Measurements from ENCODE around the gene DSCAM. TPM values are rescaled to one million over a fixed set of nuclear protein-coding genes. Genes with fewer than 3 reads are reported as not detected.

The DSCAM gene
- total and polyA plus RNA-seq, 10 of the 15 experiments (the other 5 are each of a cell fraction or from before 2014, with no cell fraction given) = not detected

- Histone ChIP-seq H3K4me3 (no peak overlapping the region), H3K4me1 (ENCODE audit: control insufficient read depth, insufficient read depth, low read length) (no peaks in the 10 kb centered on the region), H3K9ac (ENCODE audit: control insufficient read depth, insufficient read depth, low read length) (no peak overlapping the region), H3K79me2 (ENCODE audit: control insufficient read depth, insufficient read depth, low read length) (no peaks in the 10 kb centered on the region), H3K27ac (ENCODE audit: control insufficient read depth, insufficient read depth) (no peak overlapping the region), H3K36me3 (ENCODE audit: control insufficient read depth in 2 of 2, insufficient read depth in 2 of 2, low read length in 1 of 2) (no peaks in the 10 kb centered on the region), H3K4me2 (ENCODE audit: control insufficient read depth, insufficient read depth) (no peak overlapping the region), H2AFZ (ENCODE audit: control insufficient read depth, low read depth, low read length) (no peak overlapping the region), H3K27me3 (replicated peaks in 1 of 2; ENCODE audit: control insufficient read depth in 2 of 2, insufficient read depth in 2 of 2, low read length in 1 of 2) (no peaks in the 10 kb centered on the region), H4K20me1 (ENCODE audit: control insufficient read depth, insufficient read depth) (no peaks in the 10 kb centered on the region), H3K9me3 (replicated peaks; ENCODE audit: control insufficient read depth, insufficient read depth, low read length) (no peaks in the 10 kb centered on the region; the same call in 2 of the 3 replicates)
- no peak for TF ChIP-seq CHD4 (IDR thresholded peaks at IDR 0.05)
- TF ChIP-seq SMARCA5 (IDR thresholded peaks at IDR 0.05) = no peak
- TF ChIP-seq FOXM1 (IDR thresholded peaks at IDR 0.05; ENCODE audit: low read depth, low read length) = no peak
- no peak for TF ChIP-seq STAT1 (conservative IDR thresholded peaks at IDR 0.05)
- POLR2A ChIA-PET = no interaction called here
- SMC1A ChIA-PET (ENCODE audit: uncharacterized antibody, unreplicated experiment) = no interaction called here
- CTCF ChIA-PET = no interaction called here
- BruUV-seq (replicated peaks) = no TSS peak
- intact Hi-C loops (cut with micrococcal nuclease; ENCODE audit: unreplicated experiment) (no loop called here), in situ Hi-C loops (cut with MboI) (no loop called here)
- ATAC-seq (no peak), FAIRE-seq (no peak), DNase-seq (ENCODE audit: low read depth, low spot score) (no peak)
- WGBS (ENCODE audit: insufficient coverage, insufficient replicate concordance, low lambda C conversion rate, missing lambda C conversion rate) = 0% methylated on average over 2 of the region's 2 CpGs
- RAD21 ChIA-PET (ENCODE audit: unreplicated experiment) = no interaction called here
These were observed 300.3 kb downstream of the DSCAM start for GRCh38 chr21:40546647-40547046.

- DNase-seq (ENCODE audit: low read depth, low spot score) = no peak
- POLR2A ChIA-PET = no interaction called here
- TF ChIP-seq RUNX3 (IDR thresholded peaks at IDR 0.05; ENCODE audit: low read length) (no peak), MYB (IDR thresholded peaks at IDR 0.05; ENCODE audit: borderline replicate concordance, low read depth, low read length) (no peak), KLF5 (IDR thresholded peaks at IDR 0.05; ENCODE audit: partially characterized antibody) (no peak), SREBF1 (IDR thresholded peaks at IDR 0.05; ENCODE audit: low read length) (no peak), NBN (IDR thresholded peaks at IDR 0.05) (no peak), NKRF (conservative IDR thresholded peaks at IDR 0.05) (no peak), TAF1 (IDR thresholded peaks at IDR 0.05; ENCODE audit: borderline replicate concordance, low read depth, low read length) (no peak), TCF3 (IDR thresholded peaks at IDR 0.05; ENCODE audit: borderline replicate concordance, insufficient read depth, low read depth, low read length) (no peak), TBL1XR1 (IDR thresholded peaks at IDR 0.05; ENCODE audit: low read depth, low read length) (no peak), STAT3 (IDR thresholded peaks at IDR 0.05; ENCODE audit: low read depth, low read length) (no peak), CHD4 (IDR thresholded peaks at IDR 0.05) (no peak)
- Histone ChIP-seq H2AFZ (ENCODE audit: control insufficient read depth, low read depth, low read length) (no peak overlapping the region), H3K9me3 (replicated peaks; ENCODE audit: control insufficient read depth, insufficient read depth, low read length) (no peaks in the 10 kb centered on the region; the same call in 2 of the 3 replicates), H3K4me1 (ENCODE audit: control insufficient read depth, insufficient read depth, low read length) (no peaks in the 10 kb centered on the region), H3K4me3 (no peak overlapping the region), H3K79me2 (ENCODE audit: control insufficient read depth, insufficient read depth, low read length) (no peaks in the 10 kb centered on the region), H3K9ac (ENCODE audit: control insufficient read depth, insufficient read depth, low read length) (no peak overlapping the region), H4K20me1 (ENCODE audit: control insufficient read depth, insufficient read depth) (no peaks in the 10 kb centered on the region), H3K27ac (ENCODE audit: control insufficient read depth, insufficient read depth) (no peak overlapping the region), H3K27me3 (replicated peaks in 1 of 2; ENCODE audit: control insufficient read depth in 2 of 2, insufficient read depth in 2 of 2, low read length in 1 of 2) (no peaks in the 10 kb centered on the region), H3K36me3 (ENCODE audit: control insufficient read depth in 2 of 2, insufficient read depth in 2 of 2, low read length in 1 of 2) (no peaks in the 10 kb centered on the region), H3K4me2 (ENCODE audit: control insufficient read depth, insufficient read depth) (no peak overlapping the region)
- in situ Hi-C loops (cut with MboI) (no loop called here), intact Hi-C loops (cut with micrococcal nuclease; ENCODE audit: unreplicated experiment) (no loop called here)
- ATAC-seq = no peak
- RAD21 ChIA-PET (ENCODE audit: unreplicated experiment) = no interaction called here
- SMC1A ChIA-PET (ENCODE audit: uncharacterized antibody, unreplicated experiment) = interaction anchor here (0.6 kb wide), 1 partner anchor 1071 kb away, joined by 3 read pairs; no protein-coding TSS in a partner anchor
- no TSS peak for BruUV-seq (replicated peaks)
- CTCF ChIA-PET = no interaction called here
- FAIRE-seq = no peak
- 44% methylated on average over 6 of the region's 6 CpGs for WGBS (ENCODE audit: insufficient coverage, insufficient replicate concordance, low lambda C conversion rate, missing lambda C conversion rate)
These were observed 306.7 kb downstream of the DSCAM start for GRCh38 chr21:40540216-40540615.

Measured in GM12878 (cell line).